NCI-H526 treated with DMSO at 0.1 percent for 48 hours (cell line): ENCODE results near the gene GRAMD1B.
A peak's percentile ranks its signal among the peaks of the same experiment; 100 is the strongest.

Experiments used
- DNase-seq: peaks from one replicate; lab custom pipeline; 2025; lab: John Stamatoyannopoulos, UW

GRAMD1B gene

GRCh38 chr11:123588117-123588863 is 158.2 kb downstream of the GRAMD1B start:
- peak; percentile 64 for DNase-seq

- DNase-seq: no peak
These were observed 158.8 kb downstream of the GRAMD1B start for GRCh38 chr11:123588864-123589262.

- no peak for DNase-seq
These were observed 160.3 kb downstream of the GRAMD1B start for GRCh38 chr11:123590296-123590912.

GRCh38 chr11:123593570-123593969 is 163.5 kb downstream of the GRAMD1B start:
- DNase-seq: no peak

GRCh38 chr11:123594188-123594901 is 164.3 kb downstream of the GRAMD1B start:
- DNase-seq: no peak

- no peak for DNase-seq
These were observed 164.9 kb downstream of the GRAMD1B start for GRCh38 chr11:123594921-123595320.

- no peak for DNase-seq
These were observed 167.8 kb downstream of the GRAMD1B start for GRCh38 chr11:123597859-123598258.

- DNase-seq: no peak
These were observed 171.1 kb downstream of the GRAMD1B start for GRCh38 chr11:123601136-123601535.

GRCh38 chr11:123601743-123602142 is 171.7 kb downstream of the GRAMD1B start:
- DNase-seq: no peak

- DNase-seq: no peak
These were observed 173.6 kb downstream of the GRAMD1B start for GRCh38 chr11:123603666-123604065.

GRCh38 chr11:123607781-123608180 is 177.7 kb downstream of the GRAMD1B start:
- no peak for DNase-seq

- no peak for DNase-seq
These were observed 178.3 kb downstream of the GRAMD1B start for GRCh38 chr11:123608371-123608770.

- DNase-seq: no peak
These were observed 178.9 kb downstream of the GRAMD1B start for GRCh38 chr11:123608945-123609344.

GRCh38 chr11:123611698-123612097 is 181.6 kb downstream of the GRAMD1B start:
- DNase-seq: no peak

- DNase-seq: no peak
These were observed 186.6 kb downstream of the GRAMD1B start for GRCh38 chr11:123616505-123617198.

- no peak for DNase-seq
These were observed 192.5 kb downstream of the GRAMD1B start for GRCh38 chr11:123622576-123622975.

- no peak for DNase-seq
These were observed 194.9 kb downstream of the GRAMD1B start for GRCh38 chr11:123624974-123625373.

GRCh38 chr11:123628936-123629683 is 199.0 kb downstream of the GRAMD1B start:
- DNase-seq: no peak

- DNase-seq: no peak
These were observed 200.1 kb downstream of the GRAMD1B start for GRCh38 chr11:123630126-123630608.

- DNase-seq: no peak
These were observed 210.0 kb downstream of the GRAMD1B start for GRCh38 chr11:123640029-123640428.

- peak; percentile 42 for DNase-seq
These were observed 210.8 kb downstream of the GRAMD1B start for GRCh38 chr11:123640677-123641494.
